Thyroid gland (tissue), 4 donors: ENCODE data around the gene DSP.

Experiments used
- POLR2A ChIP-seq, 2 donors: fragments of 450-650 bp; IDR thresholded peaks; one replicate each; pipeline ENCODE4 v1.6.1; 2017; ENCODE audit warnings: antibody characterized with exemption in 2 of 2, mild to moderate bottlenecking in 2 of 2, moderate library complexity in 1 of 2
- TF ChIP-seq, protein P1 (sequence below), 6 experiments: fragments of 200-600 bp in 3 of 6; fragments of 450-650 bp in 3 of 6; sonication (generic) in 3 of 6; IDR thresholded peaks; one replicate each; pipeline ENCODE4 v1.5.1; 2016 to 2019; ENCODE audit warnings: antibody characterized with exemption in 6 of 6, mild to moderate bottlenecking in 2 of 6, inconsistent platforms in 1 of 6, moderate library complexity in 1 of 6

DNA sequence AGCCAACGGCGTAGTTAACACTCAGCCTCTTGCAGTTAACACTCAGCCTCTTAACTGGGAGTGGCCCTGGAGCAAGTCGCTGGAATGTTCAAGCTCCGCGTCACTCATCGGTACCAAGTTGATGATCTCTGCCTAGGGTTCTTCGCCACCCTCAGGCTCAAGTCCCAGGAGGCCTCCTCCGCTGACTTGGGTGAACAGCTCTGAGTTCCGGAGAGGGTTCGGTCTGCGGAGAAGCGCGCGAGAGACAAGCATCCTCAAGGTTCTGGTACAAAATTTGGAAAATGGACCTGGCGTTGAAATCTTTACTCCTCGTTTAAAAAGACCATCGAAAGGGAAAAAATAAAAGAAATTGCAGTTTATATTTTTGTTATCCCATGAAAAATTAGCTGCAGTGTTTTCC, 876 bp upstream of the DSP start:
- TF ChIP-seq, protein P1, sequence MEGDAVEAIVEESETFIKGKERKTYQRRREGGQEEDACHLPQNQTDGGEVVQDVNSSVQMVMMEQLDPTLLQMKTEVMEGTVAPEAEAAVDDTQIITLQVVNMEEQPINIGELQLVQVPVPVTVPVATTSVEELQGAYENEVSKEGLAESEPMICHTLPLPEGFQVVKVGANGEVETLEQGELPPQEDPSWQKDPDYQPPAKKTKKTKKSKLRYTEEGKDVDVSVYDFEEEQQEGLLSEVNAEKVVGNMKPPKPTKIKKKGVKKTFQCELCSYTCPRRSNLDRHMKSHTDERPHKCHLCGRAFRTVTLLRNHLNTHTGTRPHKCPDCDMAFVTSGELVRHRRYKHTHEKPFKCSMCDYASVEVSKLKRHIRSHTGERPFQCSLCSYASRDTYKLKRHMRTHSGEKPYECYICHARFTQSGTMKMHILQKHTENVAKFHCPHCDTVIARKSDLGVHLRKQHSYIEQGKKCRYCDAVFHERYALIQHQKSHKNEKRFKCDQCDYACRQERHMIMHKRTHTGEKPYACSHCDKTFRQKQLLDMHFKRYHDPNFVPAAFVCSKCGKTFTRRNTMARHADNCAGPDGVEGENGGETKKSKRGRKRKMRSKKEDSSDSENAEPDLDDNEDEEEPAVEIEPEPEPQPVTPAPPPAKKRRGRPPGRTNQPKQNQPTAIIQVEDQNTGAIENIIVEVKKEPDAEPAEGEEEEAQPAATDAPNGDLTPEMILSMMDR (IDR thresholded peaks at IDR 0.05), result no peak
- no peak for TF ChIP-seq POLR2A (IDR thresholded peaks at IDR 0.05)
